ENCODE measurements around the gene QARS1. TPM values are rescaled to one million over a fixed set of nuclear protein-coding genes. Genes with fewer than 3 reads are reported as not detected.

QARS1 gene
- 100 to 1,000 TPM; 310 to 324 (median 317) TPM for polyA plus RNA-seq (ENCODE audit: insufficient read length in 3 of 3)
- long read RNA-seq, donor 1, transcript QARS-201 (24 exons, 2,827 nt) = major isoform, 40 of 87 reads
- long read RNA-seq, donor 1, transcript QARS-223 (4 exons, 679 nt) = minor isoform, 6 of 87 reads
- long read RNA-seq, donor 1, partial matches to known transcripts = 30 of 87 reads
- long read RNA-seq, donor 1, other reads (novel, unspliced or antisense) = 5 of 87 reads
- long read RNA-seq, donor 2, transcript QARS-201 (24 exons, 2,827 nt) = major isoform, 44 of 132 reads
- long read RNA-seq, donor 2, partial matches to known transcripts = 74 of 132 reads
- long read RNA-seq, donor 2, other reads (novel, unspliced or antisense) = 8 of 132 reads
- long read RNA-seq, donor 3, transcript QARS-201 (24 exons, 2,827 nt) = major isoform, 35 of 103 reads
- long read RNA-seq, donor 3, transcript QARS-223 (4 exons, 679 nt) = minor isoform, 8 of 103 reads
- long read RNA-seq, donor 3, partial matches to known transcripts = 52 of 103 reads
- long read RNA-seq, donor 3, other reads (novel, unspliced or antisense) = 0 of 103 reads
- long read RNA-seq, donor 4, transcript QARS-223 (4 exons, 679 nt) = minor isoform, 6 of 123 reads
- long read RNA-seq, donor 4, transcript QARS-201 (24 exons, 2,827 nt) = major isoform, 36 of 123 reads
- long read RNA-seq, donor 4, partial matches to known transcripts = 68 of 123 reads
- long read RNA-seq, donor 4, other reads (novel, unspliced or antisense) = 6 of 123 reads
- long read RNA-seq, donor 5, transcript QARS-201 (24 exons, 2,827 nt) = major isoform, 10 of 26 reads
- long read RNA-seq, donor 5, partial matches to known transcripts = 10 of 26 reads
- long read RNA-seq, donor 5, other reads (novel, unspliced or antisense) = 0 of 26 reads
- long read RNA-seq, donor 6, transcript QARS-201 (24 exons, 2,827 nt) = major isoform, 36 of 117 reads
- long read RNA-seq, donor 6, transcript QARS-223 (4 exons, 679 nt) = minor isoform, 10 of 117 reads
- long read RNA-seq, donor 6, partial matches to known transcripts = 64 of 117 reads
- long read RNA-seq, donor 6, other reads (novel, unspliced or antisense) = 0 of 117 reads
- long read RNA-seq, donor 7, transcript QARS-223 (4 exons, 679 nt) = minor isoform, 14 of 112 reads
- long read RNA-seq, donor 7, transcript QARS-218 (2 exons, 600 nt) = minor isoform, 8 of 112 reads
- long read RNA-seq, donor 7, transcript QARS-201 (24 exons, 2,827 nt) = major isoform, 31 of 112 reads
- long read RNA-seq, donor 7, partial matches to known transcripts = 53 of 112 reads
- long read RNA-seq, donor 7, other reads (novel, unspliced or antisense) = 0 of 112 reads
- long read RNA-seq, donor 8, transcript QARS-201 (24 exons, 2,827 nt) = major isoform, 15 of 34 reads
- long read RNA-seq, donor 8, partial matches to known transcripts = 13 of 34 reads
- long read RNA-seq, donor 8, other reads (novel, unspliced or antisense) = 0 of 34 reads
- long read RNA-seq, donor 9, transcript QARS-223 (4 exons, 679 nt) = minor isoform, 10 of 154 reads
- long read RNA-seq, donor 9, transcript QARS-201 (24 exons, 2,827 nt) = major isoform, 33 of 154 reads
- long read RNA-seq, donor 9, partial matches to known transcripts = 93 of 154 reads
- long read RNA-seq, donor 9, other reads (novel, unspliced or antisense) = 12 of 154 reads
- long read RNA-seq, donor 10, transcript QARS-218 (2 exons, 600 nt) = minor isoform, 5 of 107 reads
- long read RNA-seq, donor 10, transcript QARS-201 (24 exons, 2,827 nt) = major isoform, 22 of 107 reads
- long read RNA-seq, donor 10, partial matches to known transcripts = 71 of 107 reads
- long read RNA-seq, donor 10, other reads (novel, unspliced or antisense) = 5 of 107 reads
- long read RNA-seq, donor 11, transcript QARS-218 (2 exons, 600 nt) = minor isoform, 6 of 63 reads
- long read RNA-seq, donor 11, transcript QARS-201 (24 exons, 2,827 nt) = major isoform, 11 of 63 reads
- long read RNA-seq, donor 11, transcript QARS-223 (4 exons, 679 nt) = minor isoform, 9 of 63 reads
- long read RNA-seq, donor 11, partial matches to known transcripts = 32 of 63 reads
- long read RNA-seq, donor 11, other reads (novel, unspliced or antisense) = 0 of 63 reads
- long read RNA-seq, donor 12, transcript QARS-201 (24 exons, 2,827 nt) = major isoform, 41 of 131 reads
- long read RNA-seq, donor 12, transcript QARS-223 (4 exons, 679 nt) = minor isoform, 13 of 131 reads
- long read RNA-seq, donor 12, partial matches to known transcripts = 71 of 131 reads
- long read RNA-seq, donor 12, other reads (novel, unspliced or antisense) = 0 of 131 reads
- long read RNA-seq, donor 13, transcript QARS-218 (2 exons, 600 nt) = minor isoform, 5 of 33 reads
- long read RNA-seq, donor 13, transcript QARS-223 (4 exons, 679 nt) = minor isoform, 9 of 33 reads
- long read RNA-seq, donor 13, transcript QARS-201 (24 exons, 2,827 nt) = major isoform, 15 of 33 reads
- long read RNA-seq, donor 13, partial matches to known transcripts = 0 of 33 reads
- long read RNA-seq, donor 13, other reads (novel, unspliced or antisense) = 0 of 33 reads
- long read RNA-seq, donor 14 = 0 reads
- long read RNA-seq, donor 15, transcript QARS-218 (2 exons, 600 nt) = minor isoform, 6 of 153 reads
- long read RNA-seq, donor 15, transcript QARS-223 (4 exons, 679 nt) = minor isoform, 11 of 153 reads
- long read RNA-seq, donor 15, transcript QARS-201 (24 exons, 2,827 nt) = major isoform, 47 of 153 reads
- long read RNA-seq, donor 15, partial matches to known transcripts = 79 of 153 reads
- long read RNA-seq, donor 15, other reads (novel, unspliced or antisense) = 5 of 153 reads
- long read RNA-seq, donor 16, transcript QARS-223 (4 exons, 679 nt) = minor isoform, 14 of 133 reads
- long read RNA-seq, donor 16, transcript QARS-201 (24 exons, 2,827 nt) = major isoform, 40 of 133 reads
- long read RNA-seq, donor 16, partial matches to known transcripts = 70 of 133 reads
- long read RNA-seq, donor 16, other reads (novel, unspliced or antisense) = 6 of 133 reads

DNA sequence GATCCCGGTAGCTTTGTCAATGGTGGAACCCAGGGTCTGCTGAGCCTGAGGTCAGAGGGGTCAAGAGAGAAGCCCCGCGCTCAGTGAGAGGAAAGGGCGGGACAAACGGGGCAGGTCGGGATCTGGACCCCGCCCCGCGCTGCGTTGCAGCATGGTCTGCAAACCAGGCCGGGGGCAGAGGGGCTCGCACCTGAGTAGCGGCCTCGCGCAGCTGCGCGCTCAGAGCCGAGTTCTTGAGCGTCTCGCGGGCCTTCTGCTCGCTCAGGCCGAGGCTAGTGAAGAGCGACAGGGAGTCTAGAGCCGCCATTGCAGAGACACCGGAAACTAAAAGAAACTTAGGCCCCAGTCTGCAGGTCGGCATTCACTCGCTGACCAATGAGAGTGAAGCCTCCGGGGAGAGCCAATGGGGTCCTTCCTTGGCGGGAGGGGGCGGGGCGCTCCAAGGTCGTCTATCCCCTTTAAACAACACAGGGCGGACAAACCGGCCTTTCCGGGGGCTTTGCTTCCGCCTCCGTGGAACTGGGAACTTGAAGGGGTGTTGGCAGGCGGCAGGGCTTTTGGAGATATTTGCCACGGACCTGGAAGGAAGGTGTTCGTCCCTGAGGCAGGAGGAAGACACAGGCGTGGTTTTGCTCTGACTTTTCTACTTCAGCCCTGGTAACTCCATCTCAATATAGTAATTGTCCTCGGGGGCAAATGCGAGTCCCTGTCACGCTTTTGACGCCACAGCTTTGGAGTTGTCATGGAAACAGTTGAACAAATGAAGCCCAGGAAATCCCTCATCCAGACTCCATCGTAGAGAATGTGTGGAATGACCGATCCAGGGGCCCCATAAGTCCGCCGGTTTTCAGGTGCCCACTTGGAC, at the start of gene QARS1:
Gene QARS1 (minus strand): TSS at position 331 of the 865 bp plus-strand sequence. CDS start 24 bp downstream, at position 307.
- peak; percentile 96 for DNase-seq

DNA sequence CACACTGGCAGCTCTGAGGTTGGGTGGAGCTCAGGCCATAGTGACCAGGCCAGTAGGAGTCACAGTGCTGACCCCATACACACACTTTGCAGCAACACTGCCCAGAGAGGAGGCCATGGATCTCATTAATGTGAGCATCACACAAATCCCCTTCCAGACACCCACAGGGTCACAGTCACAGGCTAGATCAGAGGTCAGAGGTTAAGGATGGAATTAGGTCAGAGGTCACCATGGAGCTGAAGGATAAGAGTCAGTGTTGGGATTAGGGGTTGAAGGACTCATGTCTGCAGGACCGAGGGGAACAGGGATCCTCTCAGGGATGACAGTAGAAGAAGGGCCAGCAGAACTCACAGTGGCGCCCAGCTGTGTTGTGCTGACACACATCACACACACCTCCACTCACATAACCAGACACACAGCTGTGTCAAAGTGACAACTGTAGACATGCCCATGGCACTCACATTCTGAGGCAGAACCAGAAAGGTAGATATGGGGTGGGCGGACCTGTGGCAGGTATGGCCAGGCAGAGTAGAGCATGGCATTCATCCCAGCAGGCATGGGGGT, 48.9 kb upstream of the QARS1 start:
- DNase-seq = no peak

DNA sequence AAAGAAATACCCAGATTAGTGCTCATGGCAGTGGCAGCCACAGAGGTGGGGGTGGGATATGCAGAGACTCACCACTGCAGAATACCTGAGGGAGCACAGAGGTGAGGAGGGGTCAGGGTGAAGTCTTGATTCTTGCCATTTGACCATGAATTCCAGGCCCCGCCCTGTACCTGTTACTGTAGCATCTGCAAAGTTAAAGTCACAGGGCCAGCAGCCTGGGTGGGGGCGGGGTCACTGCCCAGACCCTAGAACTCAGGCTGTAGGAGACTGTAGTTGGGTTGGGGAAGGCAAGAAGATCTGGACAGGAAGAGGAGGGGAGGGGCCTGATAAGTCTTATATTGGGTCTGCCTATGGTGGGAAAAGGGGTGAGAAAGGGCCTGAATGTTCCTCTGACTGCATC, 47.1 kb upstream of the QARS1 start:
- no peak for DNase-seq

DNA sequence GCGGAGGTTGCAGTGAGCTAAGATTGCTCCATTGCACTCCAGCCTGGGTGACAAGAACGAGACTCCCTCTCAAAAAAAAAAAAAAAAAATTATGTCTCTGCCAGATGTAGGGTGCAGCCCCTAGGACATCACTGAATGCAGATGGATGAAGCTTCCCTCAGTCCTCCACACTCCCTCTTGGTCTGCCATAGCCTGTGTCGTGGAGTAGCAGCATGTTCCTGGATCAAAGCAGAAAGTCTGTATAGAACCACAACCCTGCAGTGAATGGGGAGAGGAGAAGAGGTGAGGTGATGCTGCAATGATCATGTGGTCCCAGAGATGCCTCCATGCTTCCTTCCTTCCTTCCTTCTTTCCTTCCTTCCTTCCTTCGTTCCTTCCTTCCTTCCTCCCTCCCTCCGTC, 43.6 kb upstream of the QARS1 start:
- no peak for DNase-seq

DNA sequence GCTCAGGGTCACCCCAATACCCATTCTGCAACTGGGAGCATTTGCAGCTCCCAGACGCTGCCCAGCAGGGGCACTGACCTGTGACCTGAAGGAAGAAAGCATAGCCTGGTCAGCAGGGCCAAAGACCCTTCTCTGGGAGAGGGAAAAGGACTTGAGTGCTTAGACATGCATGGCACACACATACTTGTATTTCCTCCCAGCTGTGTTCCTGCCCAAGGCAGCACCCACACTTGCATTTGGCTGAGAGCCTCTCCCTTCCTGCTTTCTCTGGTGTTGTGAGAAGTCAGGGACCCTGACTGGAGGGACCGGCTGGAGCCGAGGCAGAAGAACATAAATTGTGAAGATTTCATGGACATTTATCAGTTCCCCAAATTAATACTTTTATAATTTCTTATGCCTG, 35.5 kb upstream of the QARS1 start:
- no peak for DNase-seq

DNA sequence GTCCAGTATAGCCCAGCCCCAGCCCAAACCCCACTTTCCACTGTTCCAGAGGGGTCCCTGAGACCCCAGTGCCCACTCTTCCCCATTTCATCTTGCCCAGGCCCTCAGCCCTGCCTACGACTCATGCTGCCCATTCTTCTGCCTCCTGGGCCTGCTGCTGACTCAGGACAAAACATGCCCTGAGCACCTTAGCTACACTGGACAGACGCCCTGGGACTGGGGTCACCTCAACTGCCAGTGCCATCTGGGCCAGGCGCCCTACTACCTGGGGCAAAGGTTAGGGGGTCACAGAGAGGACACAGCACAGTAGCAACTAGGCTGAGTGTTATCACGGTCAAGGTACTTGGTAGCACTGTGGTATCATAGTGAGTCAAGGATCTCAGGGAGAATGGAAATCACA, 30.9 kb upstream of the QARS1 start:
- no peak for DNase-seq

DNA sequence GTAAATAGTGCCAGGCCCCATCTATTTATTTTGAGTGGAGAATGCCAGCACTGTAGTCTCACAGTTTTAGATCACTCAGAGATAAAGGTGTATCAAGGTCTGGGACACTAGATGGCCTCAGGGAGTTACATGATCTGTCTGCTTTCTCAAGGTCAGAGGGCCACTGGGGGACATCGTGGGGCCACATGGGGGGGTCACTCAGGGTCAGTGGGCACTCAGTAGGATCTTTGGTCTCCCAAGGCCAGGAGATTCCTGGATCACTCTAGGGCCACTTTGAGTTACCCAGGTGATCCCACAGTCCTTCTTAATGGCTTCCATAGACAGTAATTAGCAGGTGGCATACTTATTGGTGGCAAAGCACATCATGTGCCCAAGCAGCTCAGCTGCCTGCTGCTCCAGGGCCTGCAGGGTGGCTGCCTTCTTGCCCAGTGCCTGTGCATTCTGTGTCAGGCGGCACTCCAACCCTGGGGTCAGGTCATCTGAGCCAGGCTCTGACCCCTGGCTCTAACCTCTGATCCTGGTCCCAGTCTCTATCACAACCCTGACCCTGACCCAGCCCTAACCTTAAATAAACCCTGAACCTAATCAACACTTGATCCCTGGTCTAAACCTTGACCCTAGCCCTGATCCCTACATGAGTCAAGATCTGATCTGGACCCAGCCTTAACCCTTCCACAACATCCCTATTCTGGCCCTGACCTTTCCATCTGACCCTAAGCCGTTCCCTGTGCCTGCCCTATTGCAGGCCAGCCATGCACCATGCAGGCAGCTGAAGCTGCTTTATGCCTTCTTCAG, 30.1 kb upstream of the QARS1 start:
- DNase-seq = no peak

DNA sequence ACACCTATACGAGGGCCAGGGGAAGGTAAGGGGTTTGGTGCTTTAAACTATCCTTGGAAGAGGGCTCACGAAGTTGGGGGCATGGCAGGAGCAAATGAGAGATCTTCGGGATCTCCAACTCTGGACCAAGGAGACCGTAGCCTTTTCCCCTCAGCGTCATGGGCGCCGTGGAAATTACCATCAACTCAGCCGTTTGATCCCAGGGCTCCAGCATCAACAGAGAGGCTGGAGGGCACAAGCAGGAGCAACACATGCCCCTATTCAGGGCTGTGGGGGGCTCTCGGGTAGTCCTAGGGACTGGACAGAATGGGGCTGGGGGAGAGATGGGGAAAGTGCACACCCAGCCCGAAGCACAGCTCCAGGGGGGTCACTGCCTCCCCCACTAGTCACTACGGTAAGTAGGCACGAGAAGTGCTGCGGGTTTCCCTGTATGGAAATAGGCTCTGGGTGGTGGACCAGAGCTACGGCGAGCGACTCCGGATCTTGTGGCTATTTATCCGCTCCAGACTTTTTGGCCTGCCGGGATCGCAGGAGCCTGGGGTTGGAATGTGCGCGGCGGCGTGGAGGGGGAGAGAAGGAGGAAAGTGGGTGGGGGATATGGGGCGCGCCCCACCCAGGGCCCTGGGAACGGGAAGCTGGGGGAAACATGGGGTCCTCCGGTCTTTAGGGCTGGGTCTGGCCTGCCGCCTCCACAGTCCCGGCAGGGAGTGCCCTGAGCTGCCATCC, 28.8 kb upstream of the QARS1 start:
- peak; percentile 92 for DNase-seq

DNA sequence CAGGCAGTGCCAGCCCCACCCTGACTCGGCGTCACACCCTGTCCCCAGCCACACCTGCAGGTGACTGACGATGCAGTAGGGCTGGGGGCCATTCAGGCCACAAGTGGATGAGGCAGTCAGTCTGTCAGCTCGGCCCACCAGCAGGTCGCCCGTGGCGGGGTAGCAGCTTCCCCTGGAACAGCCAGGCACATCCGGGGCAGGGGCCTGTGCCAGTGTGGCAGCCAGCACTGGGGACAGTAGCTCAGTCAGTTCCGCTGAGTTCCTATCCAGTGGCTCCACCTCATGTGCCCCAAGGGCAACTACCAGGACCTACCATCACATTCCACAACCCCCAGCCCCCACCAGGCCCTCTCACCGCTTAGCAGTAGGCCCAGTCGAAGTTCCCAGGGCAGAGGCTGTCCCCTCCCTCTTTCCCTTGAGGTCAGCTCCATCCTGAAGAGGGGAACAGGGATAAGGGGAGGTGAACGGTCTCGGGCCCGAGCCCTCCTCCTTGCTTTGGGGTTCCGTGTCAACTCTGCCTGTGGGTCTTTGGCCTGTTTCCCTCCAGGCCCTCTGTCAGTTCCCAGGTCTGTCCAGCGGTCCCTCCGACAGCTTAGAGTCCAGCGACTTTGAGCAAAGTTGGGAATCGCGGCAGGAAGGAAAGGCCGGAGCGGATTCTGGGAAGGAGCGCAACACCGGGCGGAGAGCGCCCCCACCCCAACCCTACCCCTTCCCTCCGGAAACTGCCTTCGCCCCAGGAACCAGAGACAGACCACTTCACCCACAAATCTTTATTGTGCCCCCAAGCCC, 28.1 kb upstream of the QARS1 start, which contains the start of gene LAMB2:
Gene LAMB2 (minus strand): TSS at position 614 of the 789 bp plus-strand sequence. CDS start 183 bp downstream, at position 431.
- peak; percentile 82 for DNase-seq

DNA sequence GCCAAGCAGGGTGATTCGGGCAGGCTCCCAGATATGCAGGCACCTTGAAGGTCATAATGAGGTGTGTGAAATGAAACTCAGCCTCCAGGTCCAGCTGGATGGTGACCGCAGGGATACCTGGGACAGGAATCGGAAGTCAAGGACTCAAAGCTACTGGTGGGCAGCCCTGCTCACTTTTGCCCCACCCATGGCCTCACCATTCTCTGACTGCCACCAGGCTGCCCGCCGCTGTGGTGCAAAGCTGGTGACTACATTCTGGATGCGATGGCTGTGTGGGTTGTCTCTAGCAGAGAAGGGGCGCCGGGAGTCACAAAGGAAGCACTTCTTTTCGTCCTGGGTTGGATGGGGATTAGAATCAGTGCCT, 27.5 kb upstream of the QARS1 start:
- no peak for DNase-seq

DNA sequence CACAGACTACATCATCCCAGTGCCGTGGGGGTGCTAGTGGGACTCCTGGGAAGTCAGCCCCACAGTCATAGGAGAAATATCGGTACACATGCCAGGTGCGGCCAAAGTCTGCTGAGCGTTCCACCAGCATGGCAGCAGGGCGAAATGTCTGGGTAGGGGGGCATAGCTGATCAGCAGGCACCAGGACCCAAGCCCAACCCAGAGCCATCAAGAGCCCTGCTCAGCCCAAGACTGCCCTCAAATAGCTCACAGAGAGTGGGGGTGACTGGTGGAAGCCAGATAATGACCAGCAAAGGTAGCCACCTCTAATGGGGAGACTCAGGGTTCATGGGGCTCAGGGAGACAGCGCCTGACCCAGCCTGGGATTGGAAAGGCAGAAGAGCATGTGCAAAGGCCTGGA, 27.0 kb upstream of the QARS1 start:
- no peak for DNase-seq

DNA sequence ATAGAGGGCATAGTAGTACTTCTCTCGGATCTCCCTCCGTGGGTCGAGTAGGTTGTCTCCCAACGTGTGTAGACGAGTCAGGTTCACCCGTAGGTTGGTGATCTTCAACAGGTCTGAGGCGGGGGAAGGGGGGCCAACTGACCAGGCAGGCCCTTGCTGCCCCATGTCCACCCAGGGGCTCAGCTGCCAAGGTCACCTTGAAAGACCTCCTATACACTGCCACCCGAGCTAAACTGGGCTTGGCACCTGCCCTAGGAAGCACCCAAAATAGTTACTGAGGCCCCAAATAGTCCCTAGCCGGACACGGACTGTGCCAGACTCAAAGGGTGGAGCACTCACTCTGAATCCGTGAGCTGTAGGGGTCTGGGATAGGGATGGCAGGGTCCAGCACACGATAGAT, 26.5 kb upstream of the QARS1 start:
- DNase-seq = no peak

DNA sequence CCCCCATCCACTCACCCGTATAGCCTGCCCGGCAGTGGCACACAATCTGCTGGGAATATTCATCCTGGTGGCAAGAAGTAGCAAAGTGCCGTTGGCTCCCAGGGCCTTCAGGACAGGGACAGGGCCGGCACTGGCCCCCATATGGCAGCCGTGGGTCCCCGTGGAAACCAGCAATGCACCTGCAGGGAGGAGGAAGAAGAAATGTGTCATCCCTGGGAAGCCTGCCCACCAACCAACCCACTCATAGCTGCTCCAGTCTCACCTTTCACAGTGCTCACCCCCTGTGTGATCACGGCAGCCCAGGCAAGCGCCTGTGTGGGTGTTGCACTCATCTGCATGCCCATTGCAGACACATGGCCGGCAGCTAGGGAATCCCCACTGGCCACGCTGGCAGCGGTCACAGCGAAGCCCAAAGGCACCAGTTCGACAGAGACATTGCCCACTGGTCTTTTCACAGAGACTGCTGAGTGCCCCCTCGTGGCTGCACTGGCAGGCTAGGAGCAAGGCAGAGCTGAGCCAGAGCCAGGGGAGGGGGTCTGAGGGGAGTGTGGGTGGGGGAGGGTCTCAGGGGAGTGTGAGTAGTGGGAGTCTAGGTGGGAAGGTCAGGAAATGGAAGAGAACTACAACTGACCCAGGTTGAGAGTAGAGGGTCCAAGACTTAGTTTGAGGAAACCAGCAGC, 20.6 kb upstream of the QARS1 start:
- no peak for DNase-seq

DNA sequence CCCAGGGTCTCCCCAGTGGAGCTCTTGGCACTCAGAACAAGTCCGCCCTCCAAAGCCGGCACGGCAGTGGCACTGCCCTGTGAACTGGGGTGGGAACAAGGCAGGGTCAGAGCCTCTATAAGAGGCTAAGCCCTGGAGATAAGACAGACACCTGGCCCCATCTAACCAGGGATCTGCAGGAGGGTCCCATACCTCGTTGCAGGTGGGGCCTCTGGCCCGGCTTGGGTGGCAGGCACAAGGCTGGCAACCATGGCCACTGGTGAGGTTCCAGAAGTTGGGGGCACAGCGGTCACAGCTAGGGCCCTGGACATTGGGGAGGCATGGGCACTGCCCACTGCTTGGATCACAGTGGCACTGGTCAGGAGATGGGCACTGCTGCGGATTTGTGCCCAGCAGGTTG, 19.6 kb upstream of the QARS1 start:
- no peak for DNase-seq
